Endodermal cell (in vitro differentiated cells): ENCODE data around the gene HDAC4. TPM values are rescaled to one million over a fixed set of nuclear protein-coding genes. Genes with fewer than 3 reads are reported as not detected.
A peak's percentile ranks its signal among the peaks of the same experiment; 100 is the strongest.

Experiments
- DNase-seq: peaks from one replicate; pipeline ENCODE4 v3.0.0-alpha.2; 2017
- H3K27ac ChIP-seq: 2 replicates; pipeline ENCODE4 v1.5.1; 2013; ENCODE audit warnings: mild to moderate bottlenecking, low read depth, low read length, moderate library complexity
- H3K27me3 ChIP-seq: 2 replicates; pipeline ENCODE4 v1.6.1; 2013; ENCODE audit warnings: mild to moderate bottlenecking, low read length, moderate library complexity; ENCODE audit not compliant: insufficient read depth, control insufficient read depth, poor library complexity, severe bottlenecking
- H3K36me3 ChIP-seq: 2 replicates; pipeline ENCODE4 v1.7.0; 2013; ENCODE audit warnings: mild to moderate bottlenecking, low read length, moderate library complexity; ENCODE audit not compliant: control insufficient read depth, insufficient read depth
- H3K4me1 ChIP-seq: one replicate; pipeline ENCODE4 v1.7.0; 2013; ENCODE audit warnings: low read length; ENCODE audit not compliant: control insufficient read depth, insufficient read depth
- H3K4me3 ChIP-seq: 2 replicates; pipeline ENCODE4 v1.5.1; 2013; ENCODE audit warnings: mild to moderate bottlenecking, low read length, moderate library complexity
- H3K9ac ChIP-seq: 2 replicates; pipeline ENCODE4 v1.6.1; 2013; ENCODE audit warnings: mild to moderate bottlenecking, low read length, moderate library complexity; ENCODE audit not compliant: poor library complexity, severe bottlenecking; ENCODE audit errors: extremely low read depth
- H3K9me3 ChIP-seq: 2 replicates; pipeline ENCODE4 v1.6.1; 2013; ENCODE audit warnings: mild to moderate bottlenecking, low read length, moderate library complexity; ENCODE audit not compliant: control insufficient read depth
- H3K27ac Mint-ChIP-seq: 2 replicates; pipeline ENCODE4 v1.8.0; 2020; ENCODE audit warnings: mixed read lengths
- H3K27me3 Mint-ChIP-seq: 2 replicates; pipeline ENCODE4 v1.8.0; 2021; ENCODE audit warnings: mild to moderate bottlenecking, mixed read lengths; ENCODE audit not compliant: insufficient read depth
- H3K36me3 Mint-ChIP-seq: 2 replicates; pipeline ENCODE4 v1.8.0; 2020; ENCODE audit warnings: low read depth, mixed read lengths
- H3K4me1 Mint-ChIP-seq: 2 replicates; pipeline ENCODE4 v1.8.0; 2020; ENCODE audit warnings: mixed read lengths
- H3K4me3 Mint-ChIP-seq: 2 replicates; pipeline ENCODE4 v1.8.0; 2020; ENCODE audit warnings: mild to moderate bottlenecking, moderate library complexity, mixed read lengths
- H3K9me3 Mint-ChIP-seq: 2 replicates; pipeline ENCODE4 v1.8.0; 2020; ENCODE audit warnings: mild to moderate bottlenecking, mixed read lengths
- WGBS, 2 experiments: methylation state at CpG; one replicate each; pipeline versions ENCODE4 v1.1.5 to v1.1.7; 2013; ENCODE audit warnings: missing lambda C conversion rate in 2 of 2, mixed read lengths in 1 of 2; ENCODE audit not compliant: insufficient coverage in 1 of 2, insufficient read length in 1 of 2; 5-methylcytosine and 5-hydroxymethylcytosine counted together
- total RNA-seq, 2 donors: library from RNA; stranded (reverse); fragmentation: NEBNext Ultra II Directional in 1 of 2; extraction: Animal tissue kit (Norgen Biotek cat#: 25700) in 1 of 2; gene quantifications; 2 replicates in 1 of 2; 3 replicates in 1 of 2; pipeline ENCODE4 v1.2.1, GENCODE V29; 2021
- TF ChIP-seq, protein P1 (sequence below): fragments of 200-600 bp; sonication (generic); conservative IDR thresholded peaks from 2 replicates; pipeline ENCODE4 v1.5.0; 2021; ENCODE audit warnings: antibody characterized with exemption, mild to moderate bottlenecking

The HDAC4 gene
- total RNA-seq, 2 donors from 2014 or later: 45.7 to 51.2 TPM

DNA sequence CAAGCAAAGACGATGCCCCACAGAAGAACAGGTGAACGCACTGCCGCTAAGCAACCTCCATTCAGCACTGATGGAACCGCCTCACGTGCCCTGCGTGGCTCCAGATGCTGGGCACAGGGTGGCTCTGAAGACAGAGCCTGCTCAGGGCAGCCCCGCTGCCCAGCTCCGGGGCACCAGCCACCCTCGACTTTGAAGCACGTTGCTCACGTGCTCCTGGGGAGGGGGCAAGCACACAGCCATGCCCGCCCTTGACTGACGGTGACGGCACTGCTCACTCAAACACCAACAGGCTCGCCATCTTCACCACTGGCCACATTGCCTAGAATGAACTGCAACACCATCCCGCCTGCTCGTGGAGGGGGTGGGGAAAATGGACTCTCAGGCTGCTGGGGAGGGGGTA is 251.3 kb downstream of the HDAC4 start:
- no peak overlapping the region for H3K4me3 Mint-ChIP-seq
- no peaks in the 10 kb centered on the region for H3K27me3 Mint-ChIP-seq
- H3K27ac ChIP-seq: no peak overlapping the region
- H3K36me3 ChIP-seq: peaks cover 11% of the 10 kb centered on the region
- WGBS, 2 experiments: 94 to 96% methylated on average over 11 to 17 of the region's 17 CpGs
- no peaks in the 10 kb centered on the region for H3K9me3 Mint-ChIP-seq
- DNase-seq: no peak
- no peak overlapping the region for H3K4me3 ChIP-seq
- H3K9ac ChIP-seq: no peak overlapping the region
- H3K27ac Mint-ChIP-seq: no peak overlapping the region
- H3K27me3 ChIP-seq: no peaks in the 10 kb centered on the region
- H3K4me1 Mint-ChIP-seq: peaks cover 15% of the 10 kb centered on the region
- TF ChIP-seq, protein P1, sequence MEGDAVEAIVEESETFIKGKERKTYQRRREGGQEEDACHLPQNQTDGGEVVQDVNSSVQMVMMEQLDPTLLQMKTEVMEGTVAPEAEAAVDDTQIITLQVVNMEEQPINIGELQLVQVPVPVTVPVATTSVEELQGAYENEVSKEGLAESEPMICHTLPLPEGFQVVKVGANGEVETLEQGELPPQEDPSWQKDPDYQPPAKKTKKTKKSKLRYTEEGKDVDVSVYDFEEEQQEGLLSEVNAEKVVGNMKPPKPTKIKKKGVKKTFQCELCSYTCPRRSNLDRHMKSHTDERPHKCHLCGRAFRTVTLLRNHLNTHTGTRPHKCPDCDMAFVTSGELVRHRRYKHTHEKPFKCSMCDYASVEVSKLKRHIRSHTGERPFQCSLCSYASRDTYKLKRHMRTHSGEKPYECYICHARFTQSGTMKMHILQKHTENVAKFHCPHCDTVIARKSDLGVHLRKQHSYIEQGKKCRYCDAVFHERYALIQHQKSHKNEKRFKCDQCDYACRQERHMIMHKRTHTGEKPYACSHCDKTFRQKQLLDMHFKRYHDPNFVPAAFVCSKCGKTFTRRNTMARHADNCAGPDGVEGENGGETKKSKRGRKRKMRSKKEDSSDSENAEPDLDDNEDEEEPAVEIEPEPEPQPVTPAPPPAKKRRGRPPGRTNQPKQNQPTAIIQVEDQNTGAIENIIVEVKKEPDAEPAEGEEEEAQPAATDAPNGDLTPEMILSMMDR: no peak
- H3K9me3 ChIP-seq: no peaks in the 10 kb centered on the region
- H3K4me1 ChIP-seq: no peaks in the 10 kb centered on the region
- peaks cover 26% of the 10 kb centered on the region for H3K36me3 Mint-ChIP-seq

DNA sequence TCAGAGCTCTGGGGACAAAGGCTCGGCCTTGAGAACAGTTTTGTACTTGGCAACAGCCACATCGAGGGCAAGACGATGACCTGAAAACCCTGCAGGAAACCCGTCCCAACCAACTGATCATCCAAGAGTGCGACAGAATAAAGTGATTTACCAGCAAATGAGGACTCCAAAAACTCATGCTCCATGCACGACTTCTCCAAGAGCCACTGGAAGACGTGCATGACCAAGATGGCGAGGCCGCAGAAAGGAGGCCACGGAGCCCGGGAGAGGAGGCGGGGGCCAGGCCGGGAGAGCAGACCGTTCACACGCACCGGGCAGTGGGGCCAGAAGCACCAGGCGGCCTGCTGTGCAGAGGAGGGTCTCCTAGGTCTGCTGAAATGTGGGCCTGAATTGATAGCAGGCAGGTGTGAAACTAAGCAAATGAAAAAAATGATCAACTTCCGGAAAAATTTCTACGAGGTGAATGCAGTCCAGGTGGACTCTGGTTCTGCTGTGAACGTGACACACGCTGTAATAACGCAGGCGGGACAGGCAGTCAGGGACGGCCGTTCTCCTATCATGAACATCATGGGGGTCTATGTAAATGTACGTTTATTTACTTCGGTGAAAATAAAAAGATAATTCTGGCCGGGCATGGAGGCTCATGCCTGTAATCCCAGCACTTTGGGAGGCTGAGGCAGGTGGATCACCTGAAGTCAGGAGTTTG is 252.2 kb downstream of the HDAC4 start:
- Histone ChIP-seq H3K4me1 (no peaks in the 10 kb centered on the region), H3K27me3 (no peaks in the 10 kb centered on the region), H3K4me3 (no peak overlapping the region), H3K9ac (no peak overlapping the region), H3K27ac (no peak overlapping the region), H3K9me3 (no peaks in the 10 kb centered on the region), H3K36me3 (peaks cover 14% of the 10 kb centered on the region)
- Mint-ChIP-seq H3K36me3 (peaks cover 24% of the 10 kb centered on the region), H3K27me3 (no peaks in the 10 kb centered on the region), H3K4me1 (peaks cover 15% of the 10 kb centered on the region), H3K27ac (no peak overlapping the region), H3K4me3 (no peak overlapping the region), H3K9me3 (no peaks in the 10 kb centered on the region)
- DNase-seq: no peak
- 94 to 98% methylated on average over 21 to 28 of the region's 28 CpGs for WGBS, 2 experiments
- TF ChIP-seq, protein P1: no peak

DNA sequence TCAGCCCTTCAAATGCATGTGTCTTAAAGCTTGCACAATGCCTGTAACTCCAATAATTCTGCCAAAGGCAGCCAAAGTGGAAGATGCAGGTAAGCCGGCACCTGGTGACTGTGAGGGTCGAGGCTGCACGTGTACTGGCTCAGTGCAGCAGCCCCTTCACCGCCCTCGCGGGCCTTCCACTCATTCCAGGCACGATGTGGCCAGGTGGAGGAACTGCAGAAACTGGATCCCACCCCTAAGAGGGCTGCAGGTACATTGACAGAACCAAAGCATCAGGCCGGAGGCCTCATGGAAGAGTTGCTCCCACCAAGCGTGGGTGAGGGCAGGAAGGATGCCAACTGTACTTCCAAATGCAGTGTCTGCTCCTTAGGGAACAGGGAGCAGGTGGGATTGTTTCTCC is 253.4 kb downstream of the HDAC4 start:
- Histone ChIP-seq H3K36me3 (peaks cover 20% of the 10 kb centered on the region), H3K27ac (no peak overlapping the region), H3K4me1 (no peaks in the 10 kb centered on the region), H3K9me3 (no peaks in the 10 kb centered on the region), H3K9ac (no peak overlapping the region), H3K4me3 (no peak overlapping the region), H3K27me3 (no peaks in the 10 kb centered on the region)
- H3K36me3 Mint-ChIP-seq: peaks cover 29% of the 10 kb centered on the region
- TF ChIP-seq, protein P1: peak; percentile 11
- no peak overlapping the region for H3K27ac Mint-ChIP-seq
- H3K4me3 Mint-ChIP-seq: no peak overlapping the region
- WGBS, 2 experiments: 93 to 94% methylated on average over 2 to 9 of the region's 9 CpGs
- H3K27me3 Mint-ChIP-seq: no peaks in the 10 kb centered on the region
- H3K4me1 Mint-ChIP-seq: peaks cover 15% of the 10 kb centered on the region
- no peaks in the 10 kb centered on the region for H3K9me3 Mint-ChIP-seq
- no peak for DNase-seq
